Neuron (in vitro differentiated cells): Measurements from ENCODE around the gene DNASE1L2.

Source experiments
- H2AFZ ChIP-seq: one replicate; pipeline ENCODE4 v1.6.1; 2013; ENCODE audit warnings: low read depth, mild to moderate bottlenecking, inconsistent platforms, low read length, moderate library complexity
- H3K27me3 ChIP-seq: one replicate; pipeline ENCODE4 v1.6.1; 2013; ENCODE audit warnings: low read length; ENCODE audit not compliant: insufficient read depth
- H3K36me3 ChIP-seq: one replicate; pipeline ENCODE4 v1.6.1; 2013; ENCODE audit warnings: low read length; ENCODE audit not compliant: insufficient read depth
- H3K4me1 ChIP-seq: one replicate; pipeline ENCODE4 v1.6.1; 2013; ENCODE audit warnings: low read length; ENCODE audit not compliant: insufficient read depth
- H3K4me3 ChIP-seq: 2 replicates; pipeline ENCODE4 v1.5.1; 2013; ENCODE audit warnings: mild to moderate bottlenecking, low read length, moderate library complexity
- H3K9me3 ChIP-seq: one replicate; pipeline ENCODE4 v1.6.1; 2013; ENCODE audit warnings: low read length

DNASE1L2 gene, protein sequence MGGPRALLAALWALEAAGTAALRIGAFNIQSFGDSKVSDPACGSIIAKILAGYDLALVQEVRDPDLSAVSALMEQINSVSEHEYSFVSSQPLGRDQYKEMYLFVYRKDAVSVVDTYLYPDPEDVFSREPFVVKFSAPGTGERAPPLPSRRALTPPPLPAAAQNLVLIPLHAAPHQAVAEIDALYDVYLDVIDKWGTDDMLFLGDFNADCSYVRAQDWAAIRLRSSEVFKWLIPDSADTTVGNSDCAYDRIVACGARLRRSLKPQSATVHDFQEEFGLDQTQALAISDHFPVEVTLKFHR

DNA sequence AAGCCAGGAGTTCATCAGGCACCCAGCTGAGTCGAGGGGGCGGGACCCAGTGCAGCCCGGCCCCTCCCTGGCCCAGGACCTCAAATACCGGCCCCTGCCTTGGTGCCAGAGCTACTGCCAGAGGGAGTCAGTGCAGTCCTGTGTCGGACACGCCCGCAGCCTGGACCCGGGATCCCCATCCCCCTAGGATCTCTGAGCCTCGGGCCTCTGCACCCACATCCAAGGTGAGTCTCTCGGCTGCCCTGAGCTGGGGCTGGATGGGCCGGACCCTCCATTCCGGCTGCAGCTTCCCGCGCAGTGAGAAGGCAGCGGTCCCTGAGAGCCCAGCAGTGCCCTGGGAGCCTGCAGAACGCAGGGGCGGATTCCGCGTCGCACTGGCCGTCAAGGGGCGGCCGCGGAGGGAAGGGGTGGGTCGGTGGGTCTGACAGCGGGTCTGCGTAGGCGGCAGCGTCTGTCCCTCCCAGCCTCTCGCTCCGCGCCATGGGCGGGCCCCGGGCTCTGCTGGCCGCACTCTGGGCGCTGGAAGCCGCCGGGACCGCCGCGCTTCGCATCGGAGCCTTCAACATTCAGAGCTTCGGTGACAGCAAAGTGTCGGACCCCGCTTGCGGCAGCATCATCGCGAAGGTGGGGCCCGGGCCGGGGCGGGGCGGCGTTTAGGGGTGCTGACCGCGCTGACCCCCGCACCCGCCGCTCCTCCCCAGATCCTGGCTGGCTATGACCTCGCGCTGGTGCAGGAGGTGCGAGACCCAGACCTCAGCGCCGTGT is at the start of gene DNASE1L2:
Gene DNASE1L2, plus strand, starts transcription at position 108 of the 765 bp plus-strand sequence. Its CDS starts 373 bp downstream, at position 481.
- Histone ChIP-seq H3K4me1 (no peaks in the 10 kb centered on the region), H3K27me3 (no peaks in the 10 kb centered on the region), H3K36me3 (peaks cover 60% of the 10 kb centered on the region), H2AFZ (no peak within 1 kb of the TSS), H3K4me3 (no peak within 1 kb of the TSS), H3K9me3 (no peaks in the 10 kb centered on the region)

DNA sequence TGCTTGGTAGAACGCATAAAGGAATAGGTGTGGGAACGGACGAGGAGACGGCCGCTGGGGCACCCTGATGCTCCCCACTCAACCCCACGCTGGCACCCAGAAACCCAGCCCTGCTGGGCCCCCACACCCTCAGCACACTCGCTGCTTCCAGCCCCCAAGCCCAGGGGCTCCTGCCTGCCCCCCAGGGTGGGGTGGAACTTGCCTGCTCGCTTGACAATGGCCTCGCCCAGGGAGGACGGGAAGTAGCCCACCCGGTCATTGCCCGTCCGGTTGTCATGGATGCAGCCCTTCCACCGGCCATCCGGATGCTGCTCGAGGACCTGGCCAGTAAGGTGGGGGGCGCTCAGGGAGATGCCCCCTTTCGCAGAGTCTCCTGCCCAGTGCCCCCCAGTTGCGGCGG is 49.7 kb upstream of the DNASE1L2 start:
- Histone ChIP-seq H2AFZ (no peak overlapping the region), H3K4me1 (peaks cover 7% of the 10 kb centered on the region), H3K4me3 (no peak overlapping the region), H3K27me3 (no peaks in the 10 kb centered on the region), H3K9me3 (no peaks in the 10 kb centered on the region), H3K36me3 (peaks cover 6% of the 10 kb centered on the region)

DNA sequence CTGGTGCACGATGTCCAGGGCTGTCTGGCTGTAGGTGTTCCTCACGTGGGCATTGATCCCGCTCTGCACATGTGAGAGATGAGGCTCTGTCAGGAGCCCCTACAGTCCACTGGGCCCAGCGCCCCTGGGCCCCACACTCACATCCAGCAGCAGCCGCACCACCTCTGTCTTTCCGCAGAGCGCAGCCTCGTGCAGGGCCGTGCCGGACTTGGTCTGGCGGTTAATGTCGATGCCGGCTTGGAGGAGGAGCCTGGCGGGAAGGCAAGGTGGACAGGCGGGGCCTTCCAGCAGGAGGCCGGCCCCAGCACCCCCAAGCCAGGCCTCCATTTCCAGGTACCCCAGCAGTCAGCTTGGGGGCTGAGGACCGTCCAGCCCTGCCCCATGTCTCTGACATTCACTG is 49.0 kb upstream of the DNASE1L2 start:
- Histone ChIP-seq H3K27me3 (no peaks in the 10 kb centered on the region), H3K9me3 (no peaks in the 10 kb centered on the region), H3K4me1 (peaks cover 7% of the 10 kb centered on the region), H3K36me3 (peaks cover 6% of the 10 kb centered on the region), H3K4me3 (no peak overlapping the region), H2AFZ (no peak overlapping the region)

DNA sequence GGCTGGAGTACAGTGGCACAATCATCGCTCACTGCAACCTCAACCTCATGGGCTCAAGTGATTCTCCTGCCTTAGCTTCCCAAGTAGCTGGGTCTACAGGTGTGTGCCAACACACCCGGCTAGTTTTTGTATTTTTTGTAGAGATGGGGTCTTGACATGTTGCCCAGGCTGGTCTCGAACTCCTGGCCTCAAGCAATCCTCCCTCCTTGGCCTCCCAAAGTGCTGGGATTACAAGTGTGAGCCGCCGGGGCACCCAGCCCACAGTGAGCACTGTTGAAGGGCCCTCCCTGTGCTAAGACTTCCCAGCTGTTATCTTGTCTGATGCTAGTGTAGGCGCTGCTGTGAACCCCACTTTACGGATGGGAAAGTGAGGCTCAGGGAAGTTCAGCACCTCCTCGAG is 47.8 kb upstream of the DNASE1L2 start:
- no peaks in the 10 kb centered on the region for H3K9me3 ChIP-seq
- no peaks in the 10 kb centered on the region for H3K27me3 ChIP-seq
- H3K36me3 ChIP-seq, result peaks cover 4% of the 10 kb centered on the region
- no peak overlapping the region for H2AFZ ChIP-seq
- peaks cover 7% of the 10 kb centered on the region for H3K4me1 ChIP-seq
- H3K4me3 ChIP-seq, result no peak overlapping the region

DNA sequence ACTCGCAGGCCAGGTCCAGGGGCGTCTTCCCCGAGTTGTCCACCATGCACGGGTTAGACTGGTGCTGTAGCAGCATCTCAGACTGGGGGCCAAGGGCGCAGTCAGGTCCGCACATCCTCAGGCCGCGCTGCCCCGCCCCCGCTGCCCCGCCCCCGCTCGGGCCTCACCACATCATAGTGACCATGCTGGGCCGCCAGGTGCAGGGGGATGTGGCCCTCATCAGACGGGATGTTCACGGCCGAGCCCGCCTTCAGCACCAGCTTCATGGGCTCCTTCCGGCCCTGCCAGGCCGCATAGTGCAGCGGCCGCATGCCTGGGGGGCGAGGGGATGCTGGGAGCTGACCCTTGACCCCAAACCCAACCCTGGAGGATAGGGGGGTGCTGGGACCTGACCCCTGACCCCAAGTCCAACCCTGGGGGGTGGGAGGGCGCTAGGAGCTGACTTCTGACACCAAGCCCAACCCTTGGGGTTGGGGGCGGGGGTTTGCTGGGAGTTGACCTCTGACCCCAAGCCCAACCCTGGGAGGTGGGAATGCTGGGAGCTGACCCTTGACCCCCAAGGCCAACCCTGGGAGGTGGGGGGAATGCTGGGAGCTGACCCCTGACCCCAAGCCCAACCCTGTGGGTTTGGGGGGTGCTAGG is 46.9 kb upstream of the DNASE1L2 start:
- Histone ChIP-seq H3K4me1 (peaks cover 12% of the 10 kb centered on the region), H3K4me3 (no peak overlapping the region), H3K36me3 (no peaks in the 10 kb centered on the region), H2AFZ (no peak overlapping the region), H3K27me3 (no peaks in the 10 kb centered on the region), H3K9me3 (no peaks in the 10 kb centered on the region)

DNA sequence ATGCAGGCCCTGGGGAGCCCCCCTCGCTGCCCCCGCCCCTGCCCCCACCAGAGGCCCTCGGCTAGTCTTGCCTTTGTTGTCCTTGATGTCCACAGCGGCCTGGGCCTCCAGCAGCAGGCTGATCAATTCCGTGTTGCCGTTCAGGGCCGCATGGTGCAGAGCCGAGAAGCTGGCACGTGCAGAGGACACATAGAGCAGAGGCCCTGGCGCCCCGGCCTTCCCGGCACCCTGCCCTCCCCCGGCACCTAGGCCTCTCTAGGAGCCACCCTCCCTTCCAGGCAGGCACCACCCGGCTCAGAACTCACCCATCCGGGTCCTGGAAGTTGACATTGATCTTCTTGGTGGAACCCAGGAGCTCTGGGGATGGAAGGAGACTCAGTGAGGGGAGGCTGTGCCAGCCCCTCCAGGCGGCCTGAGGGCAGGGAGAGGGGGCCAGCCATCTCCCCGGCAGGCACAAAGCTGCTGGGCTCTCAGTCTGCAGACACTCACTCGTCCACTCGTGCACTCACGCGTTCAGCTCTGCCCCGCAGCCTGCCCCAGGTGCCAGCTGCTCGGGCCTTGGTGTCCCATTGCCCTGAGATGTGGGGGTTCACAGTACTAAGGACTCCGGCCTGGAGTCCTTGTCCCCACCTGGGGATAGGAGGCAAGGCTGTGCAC is 46.1 kb upstream of the DNASE1L2 start:
- Histone ChIP-seq H3K4me3 (no peak overlapping the region), H3K9me3 (no peaks in the 10 kb centered on the region), H3K4me1 (peaks cover 19% of the 10 kb centered on the region), H3K36me3 (no peaks in the 10 kb centered on the region), H3K27me3 (no peaks in the 10 kb centered on the region), H2AFZ (no peak overlapping the region)

DNA sequence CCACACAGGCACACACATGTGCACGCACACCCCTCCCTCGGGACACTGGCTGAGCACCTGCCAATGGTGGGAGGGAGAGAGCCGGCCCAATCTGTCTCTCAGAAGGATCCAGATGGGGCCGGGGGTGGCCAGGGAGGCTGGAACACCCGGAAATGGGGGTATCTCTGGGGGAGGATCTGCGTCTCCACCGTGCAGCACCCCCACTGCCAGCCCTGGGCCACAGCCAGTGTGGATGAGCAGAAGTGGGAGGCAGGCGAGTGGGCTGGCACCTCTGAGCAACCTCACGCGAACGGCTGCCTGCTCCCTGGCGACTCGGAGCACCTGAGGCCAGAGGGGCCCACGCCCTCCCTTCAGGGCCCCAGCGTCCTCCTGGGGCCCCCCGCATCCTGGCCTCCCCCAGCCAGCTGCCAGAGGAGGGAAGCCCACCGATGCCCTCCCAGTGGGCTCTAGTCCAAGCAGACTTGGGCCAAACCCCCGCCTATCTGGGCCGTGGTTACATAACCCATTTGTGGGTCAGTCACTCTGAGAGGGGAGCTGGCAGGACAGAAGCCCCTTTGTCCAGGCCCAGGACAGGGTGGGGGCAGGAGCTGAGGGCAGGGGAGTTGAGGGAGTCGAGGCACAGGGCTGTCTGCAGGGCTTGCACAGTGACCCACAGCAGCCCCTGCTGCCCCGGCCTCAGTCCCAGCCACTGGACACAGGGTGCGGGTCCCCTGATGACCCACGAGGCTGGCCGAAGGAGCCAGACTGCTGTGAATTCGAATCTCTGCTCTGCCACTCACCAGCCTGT is 45.4 kb upstream of the DNASE1L2 start:
- Histone ChIP-seq H3K4me3 (no peak overlapping the region), H3K27me3 (no peaks in the 10 kb centered on the region), H3K36me3 (no peaks in the 10 kb centered on the region), H3K9me3 (no peaks in the 10 kb centered on the region), H3K4me1 (peaks cover 26% of the 10 kb centered on the region), H2AFZ (no peak overlapping the region)

DNA sequence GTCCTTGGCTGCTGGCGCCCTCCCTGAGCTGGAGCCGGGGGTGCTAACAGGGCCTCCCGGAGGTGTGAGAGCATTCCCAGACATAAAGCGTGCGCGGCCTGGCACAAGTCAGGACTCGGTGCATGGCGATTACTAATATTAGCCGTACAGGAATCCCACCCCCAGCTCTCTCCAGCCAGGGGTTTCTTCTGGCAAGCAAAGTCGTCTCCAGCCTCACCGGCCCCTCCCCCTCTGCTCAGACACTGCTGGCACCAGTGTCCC is 44.9 kb upstream of the DNASE1L2 start:
- H2AFZ ChIP-seq, result no peak overlapping the region
- no peaks in the 10 kb centered on the region for H3K36me3 ChIP-seq
- H3K4me1 ChIP-seq, result peaks cover 26% of the 10 kb centered on the region
- no peaks in the 10 kb centered on the region for H3K9me3 ChIP-seq
- H3K4me3 ChIP-seq, result no peak overlapping the region
- no peaks in the 10 kb centered on the region for H3K27me3 ChIP-seq

DNA sequence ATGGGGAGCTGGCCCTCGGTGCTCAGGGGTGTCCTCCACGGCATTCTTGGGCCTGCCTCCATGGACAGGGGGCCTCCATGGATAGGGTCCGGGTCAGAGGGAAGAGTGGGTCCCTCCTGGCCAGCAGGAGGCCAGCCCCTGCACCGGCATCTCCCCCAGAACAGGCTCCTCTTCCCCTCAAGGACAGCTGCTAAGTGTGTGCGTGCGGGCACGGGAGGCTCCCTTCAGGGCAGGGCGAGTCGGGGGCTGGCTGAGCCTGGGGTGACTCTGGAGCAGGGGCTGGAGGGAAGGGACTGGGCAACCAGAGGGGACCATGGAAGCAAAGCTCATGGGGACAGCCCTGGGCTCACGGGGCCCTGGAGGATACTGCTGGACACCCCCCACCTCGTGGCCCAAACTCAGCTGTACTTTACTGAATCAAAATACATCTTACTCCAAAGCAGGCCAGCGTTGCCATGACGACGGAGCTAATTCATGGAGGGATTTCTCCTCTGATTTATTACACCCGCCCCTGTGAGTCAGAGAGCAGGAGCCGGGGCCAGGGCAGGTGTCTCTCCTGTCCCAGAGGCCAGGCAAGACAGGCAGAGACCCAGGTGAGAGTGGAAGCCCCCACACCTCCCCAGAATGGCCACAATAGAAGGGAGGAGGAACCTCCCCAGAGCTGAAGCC is 41.9 kb upstream of the DNASE1L2 start:
- no peak overlapping the region for H3K4me3 ChIP-seq
- no peaks in the 10 kb centered on the region for H3K27me3 ChIP-seq
- no peaks in the 10 kb centered on the region for H3K9me3 ChIP-seq
- H3K4me1 ChIP-seq, result peaks cover 26% of the 10 kb centered on the region
- H2AFZ ChIP-seq, result no peak overlapping the region
- H3K36me3 ChIP-seq, result no peaks in the 10 kb centered on the region

DNA sequence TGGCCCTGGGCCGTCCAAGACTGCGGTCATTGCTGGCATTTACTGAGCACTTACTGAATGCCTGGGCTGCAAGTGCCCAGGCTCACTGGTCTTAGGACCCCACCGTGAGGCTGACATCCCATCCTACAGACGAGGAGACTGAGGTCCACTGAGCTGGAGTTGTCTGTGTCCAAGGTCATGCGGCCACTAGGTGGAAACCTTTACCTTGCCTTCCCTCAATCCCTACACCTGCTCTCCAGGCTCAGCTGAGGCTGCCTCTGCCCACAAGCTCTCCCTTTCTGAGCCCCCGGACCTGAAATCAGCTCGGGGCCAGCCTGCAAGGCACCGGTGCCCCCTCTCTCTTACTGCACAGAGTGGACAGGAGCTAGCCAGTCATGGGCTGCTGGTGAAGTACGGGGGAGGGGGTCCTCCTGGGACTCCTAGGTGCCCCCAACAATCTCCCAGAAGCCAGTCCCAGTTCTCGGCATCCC is 41.4 kb upstream of the DNASE1L2 start:
- H3K9me3 ChIP-seq, result no peaks in the 10 kb centered on the region
- no peaks in the 10 kb centered on the region for H3K36me3 ChIP-seq
- H3K27me3 ChIP-seq, result no peaks in the 10 kb centered on the region
- no peak overlapping the region for H3K4me3 ChIP-seq
- H3K4me1 ChIP-seq, result peaks cover 26% of the 10 kb centered on the region
- H2AFZ ChIP-seq, result no peak overlapping the region

DNA sequence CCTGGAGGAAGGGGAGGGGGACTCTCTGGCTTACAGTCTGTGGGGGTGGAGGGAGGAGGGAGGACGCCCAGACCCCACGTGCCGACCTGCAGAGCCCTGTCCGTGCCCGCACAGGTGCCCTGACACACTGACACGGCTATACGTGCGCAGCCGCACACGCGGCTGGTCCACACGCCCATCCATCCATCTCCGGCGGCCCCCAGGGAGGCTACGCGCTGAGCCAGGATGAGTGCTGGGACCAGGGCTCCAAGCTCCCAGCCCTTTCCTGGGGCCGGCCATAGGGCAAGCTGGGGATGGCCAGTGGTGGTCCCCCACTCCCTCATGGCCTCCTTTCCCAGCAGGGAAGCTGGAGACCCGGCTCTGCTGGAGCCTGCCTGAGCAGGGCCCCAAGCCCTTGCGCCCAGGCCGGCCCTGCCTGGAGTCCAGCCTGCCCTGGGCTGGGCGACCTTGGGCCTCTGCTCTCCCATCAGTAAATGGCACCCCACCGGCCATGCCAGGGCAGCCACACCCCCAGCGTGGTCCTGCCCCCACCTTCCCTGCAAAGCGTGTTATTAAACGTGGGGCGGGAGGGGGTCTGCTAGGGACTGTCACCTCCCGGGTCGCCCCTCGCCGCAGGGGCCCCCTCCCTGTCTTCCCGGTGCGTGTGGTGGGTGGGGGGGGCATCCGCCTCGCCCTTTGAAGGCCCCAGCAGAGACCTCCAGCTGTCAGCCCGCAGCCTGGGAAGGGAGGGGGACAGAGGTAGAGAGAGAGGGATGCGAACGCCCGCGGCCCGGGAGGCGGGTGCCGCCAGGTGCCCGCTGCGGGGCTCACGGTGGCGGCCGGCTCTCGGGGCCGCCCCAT is 40.7 kb upstream of the DNASE1L2 start:
- Histone ChIP-seq H3K4me1 (peaks cover 19% of the 10 kb centered on the region), H3K4me3 (peak overlapping the region; percentile 57), H3K9me3 (no peaks in the 10 kb centered on the region), H2AFZ (peak overlapping the region; percentile 31), H3K27me3 (no peaks in the 10 kb centered on the region), H3K36me3 (no peaks in the 10 kb centered on the region)
